Sigmoid colon (tissue), 7 donors: ENCODE data around the gene ATP10D. TPM values are rescaled to one million over a fixed set of nuclear protein-coding genes. Genes with fewer than 3 reads are reported as not detected.

ENCODE experiments used
- DNase-seq: peaks from one replicate; pipeline ENCODE4 v3.0.0-alpha.2; 2019
- H3K27ac ChIP-seq, 4 donors: fragments of 200-600 bp; sonication (generic); one replicate each; pipeline ENCODE4 v1.5.1; 2016 to 2019; ENCODE audit warnings: mild to moderate bottlenecking in 1 of 4
- H3K27me3 ChIP-seq, 3 donors: fragments of 200-600 bp; sonication (generic); one replicate each; pipeline ENCODE4 v1.5.1; 2019; ENCODE audit warnings: mild to moderate bottlenecking in 1 of 3
- H3K36me3 ChIP-seq, 4 donors: fragments of 200-600 bp; sonication (generic); one replicate each; pipeline ENCODE4 v1.5.1; 2016 to 2019
- H3K4me1 ChIP-seq, 4 donors: fragments of 200-600 bp; sonication (generic); one replicate each; pipeline ENCODE4 v1.5.1; 2017 to 2019
- H3K4me3 ChIP-seq, 4 donors: fragments of 200-600 bp; sonication (generic); one replicate each; pipeline ENCODE4 v1.5.1; 2017 to 2019; ENCODE audit warnings: mild to moderate bottlenecking in 2 of 4, moderate library complexity in 1 of 4
- H3K9me3 ChIP-seq, 4 donors: fragments of 200-600 bp in 3 of 4; sonication (generic) in 3 of 4; one replicate each; pipeline versions ENCODE4 v1.5.1 to v1.6.1; 2013 to 2019
- CTCF ChIP-seq, 4 experiments: fragments of 450-650 bp in 3 of 4; fragments of 200-600 bp in 1 of 4; IDR thresholded peaks; one replicate each; pipeline ENCODE4 v1.5.1; 2016 to 2019; ENCODE audit warnings: antibody characterized with exemption in 4 of 4, mild to moderate bottlenecking in 3 of 4, moderate library complexity in 2 of 4
- EP300 ChIP-seq, 4 donors: sonication (generic); formaldehyde crosslinking; IDR thresholded peaks; one replicate each; pipeline ENCODE4 v1.6.1; 2017; ENCODE audit warnings: antibody characterized with exemption in 4 of 4
- POLR2A ChIP-seq, 2 donors: fragments of 450-650 bp; IDR thresholded peaks; one replicate each; pipeline ENCODE4 v1.6.1; 2016; ENCODE audit warnings: antibody characterized with exemption in 2 of 2, mild to moderate bottlenecking in 2 of 2, moderate library complexity in 2 of 2
- POLR2AphosphoS5 ChIP-seq, 4 donors: sonication (generic); formaldehyde crosslinking; IDR thresholded peaks; one replicate each; pipeline ENCODE4 v1.6.1; 2017; ENCODE audit warnings: antibody characterized with exemption in 4 of 4
- WGBS, 2 donors: extraction: QIAGEN DNeasy Blood & Tissue Kit; methylation state at CpG; one replicate each; pipeline ENCODE4 v1.1.7; 2013; 5-methylcytosine and 5-hydroxymethylcytosine counted together
- intact Hi-C: fragments of 100-400 bp; cut with DNase I; formaldehyde crosslinking; loops from one replicate; pipeline ENCODE4 v1.15.1; 2023
- polyA plus RNA-seq, 3 donors: library from polyadenylated mRNA; stranded (reverse); fragments of 200-250 nt; gene quantifications; one replicate each; pipeline ENCODE4 v1.2.3, GENCODE V29; 2013
- total RNA-seq, 4 donors: library from RNA; depleted of rRNA; stranded (reverse); fragments of >200 nt; gene quantifications; one replicate each; pipeline ENCODE4 v1.1.0, GENCODE V29; 2016
- donor health status: healthy with polysubstance abuse.
- donor health status: Bipolar disorder and iron deficiency.
- donor health status: healthy.

ATP10D gene
- total and polyA plus RNA-seq, 7 donors: 0.60 to 21.0 (median 16.8) TPM

GRCh38 chr4:47621181-47621580 lies 136.1 kb downstream of the ATP10D start:
- WGBS, 2 donors: 53 to 91% methylated on average over 1 of the region's 1 CpG
- no peaks in the 10 kb centered on the region for H3K9me3 ChIP-seq
- no peak overlapping the region for H3K27ac ChIP-seq
- no peaks in the 10 kb centered on the region for H3K4me1 ChIP-seq
- TF ChIP-seq POLR2AphosphoS5 (IDR thresholded peaks at IDR 0.05) (no peak), POLR2A (IDR thresholded peaks at IDR 0.05) (no peak), CTCF (IDR thresholded peaks at IDR 0.05) (no peak), EP300 (IDR thresholded peaks at IDR 0.05) (no peak)
- H3K4me3 ChIP-seq: no peak overlapping the region
- no peak for DNase-seq
- H3K27me3 ChIP-seq: no peaks in the 10 kb centered on the region
- intact Hi-C loops: no loop called here
- no peaks in the 10 kb centered on the region for H3K36me3 ChIP-seq

GRCh38 chr4:47624031-47624441 lies 139.0 kb downstream of the ATP10D start:
- no peak overlapping the region for H3K27ac ChIP-seq
- H3K27me3 ChIP-seq: no peaks in the 10 kb centered on the region
- no peak for DNase-seq
- H3K36me3 ChIP-seq: no peaks in the 10 kb centered on the region
- TF ChIP-seq CTCF (IDR thresholded peaks at IDR 0.05): no peak
- no peak for TF ChIP-seq POLR2A (IDR thresholded peaks at IDR 0.05)
- TF ChIP-seq EP300 (IDR thresholded peaks at IDR 0.05): no peak
- TF ChIP-seq POLR2AphosphoS5 (IDR thresholded peaks at IDR 0.05): no peak
- no peaks in the 10 kb centered on the region for H3K9me3 ChIP-seq
- no peak overlapping the region for H3K4me3 ChIP-seq
- no peaks in the 10 kb centered on the region for H3K4me1 ChIP-seq
- intact Hi-C loops: no loop called here

GRCh38 chr4:47631161-47631560 lies 146.1 kb downstream of the ATP10D start:
- DNase-seq: no peak
- H3K4me1 ChIP-seq: no peaks in the 10 kb centered on the region
- no peaks in the 10 kb centered on the region for H3K27me3 ChIP-seq
- intact Hi-C loops: no loop called here
- no peak for TF ChIP-seq CTCF (IDR thresholded peaks at IDR 0.05)
- no peak for TF ChIP-seq POLR2AphosphoS5 (IDR thresholded peaks at IDR 0.05)
- no peak for TF ChIP-seq EP300 (IDR thresholded peaks at IDR 0.05)
- TF ChIP-seq POLR2A (IDR thresholded peaks at IDR 0.05): no peak
- no peak overlapping the region for H3K4me3 ChIP-seq
- no peak overlapping the region for H3K27ac ChIP-seq
- WGBS, 2 donors: 91% methylated on average over 4 of the region's 4 CpGs
- H3K36me3 ChIP-seq: no peaks in the 10 kb centered on the region
- H3K9me3 ChIP-seq: no peaks in the 10 kb centered on the region

GRCh38 chr4:47639531-47639930 lies 154.5 kb downstream of the ATP10D start:
- 55 to 81% methylated on average over 3 of the region's 3 CpGs for WGBS, 2 donors

More at GRCh38 chr4:47639531-47639930, 154.5 kb downstream of the ATP10D start:
- H3K27ac ChIP-seq: no peak overlapping the region
- H3K27me3 ChIP-seq: no peaks in the 10 kb centered on the region
- H3K36me3 ChIP-seq: no peaks in the 10 kb centered on the region
- no peak for TF ChIP-seq CTCF (IDR thresholded peaks at IDR 0.05)
- TF ChIP-seq POLR2AphosphoS5 (IDR thresholded peaks at IDR 0.05): no peak
- no peak for TF ChIP-seq EP300 (IDR thresholded peaks at IDR 0.05)
- no peak for TF ChIP-seq POLR2A (IDR thresholded peaks at IDR 0.05)
- H3K9me3 ChIP-seq: no peaks in the 10 kb centered on the region
- DNase-seq: no peak
- H3K4me1 ChIP-seq: no peaks in the 10 kb centered on the region
- intact Hi-C loops: no loop called here
- H3K4me3 ChIP-seq: no peak overlapping the region
